Cardiac ventricle fibroblast (primary cell): ENCODE results near the gene ARHGEF10L. TPM values are rescaled to one million over a fixed set of nuclear protein-coding genes. Genes with fewer than 3 reads are reported as not detected.

Source experiments
- total RNA-seq: library from RNA; depleted of rRNA; stranded (reverse); fragments of >200 nt; gene quantifications from 2 replicates; pipeline ENCODE4 v1.2.3, GENCODE V29; 2015

ARHGEF10L gene, protein sequence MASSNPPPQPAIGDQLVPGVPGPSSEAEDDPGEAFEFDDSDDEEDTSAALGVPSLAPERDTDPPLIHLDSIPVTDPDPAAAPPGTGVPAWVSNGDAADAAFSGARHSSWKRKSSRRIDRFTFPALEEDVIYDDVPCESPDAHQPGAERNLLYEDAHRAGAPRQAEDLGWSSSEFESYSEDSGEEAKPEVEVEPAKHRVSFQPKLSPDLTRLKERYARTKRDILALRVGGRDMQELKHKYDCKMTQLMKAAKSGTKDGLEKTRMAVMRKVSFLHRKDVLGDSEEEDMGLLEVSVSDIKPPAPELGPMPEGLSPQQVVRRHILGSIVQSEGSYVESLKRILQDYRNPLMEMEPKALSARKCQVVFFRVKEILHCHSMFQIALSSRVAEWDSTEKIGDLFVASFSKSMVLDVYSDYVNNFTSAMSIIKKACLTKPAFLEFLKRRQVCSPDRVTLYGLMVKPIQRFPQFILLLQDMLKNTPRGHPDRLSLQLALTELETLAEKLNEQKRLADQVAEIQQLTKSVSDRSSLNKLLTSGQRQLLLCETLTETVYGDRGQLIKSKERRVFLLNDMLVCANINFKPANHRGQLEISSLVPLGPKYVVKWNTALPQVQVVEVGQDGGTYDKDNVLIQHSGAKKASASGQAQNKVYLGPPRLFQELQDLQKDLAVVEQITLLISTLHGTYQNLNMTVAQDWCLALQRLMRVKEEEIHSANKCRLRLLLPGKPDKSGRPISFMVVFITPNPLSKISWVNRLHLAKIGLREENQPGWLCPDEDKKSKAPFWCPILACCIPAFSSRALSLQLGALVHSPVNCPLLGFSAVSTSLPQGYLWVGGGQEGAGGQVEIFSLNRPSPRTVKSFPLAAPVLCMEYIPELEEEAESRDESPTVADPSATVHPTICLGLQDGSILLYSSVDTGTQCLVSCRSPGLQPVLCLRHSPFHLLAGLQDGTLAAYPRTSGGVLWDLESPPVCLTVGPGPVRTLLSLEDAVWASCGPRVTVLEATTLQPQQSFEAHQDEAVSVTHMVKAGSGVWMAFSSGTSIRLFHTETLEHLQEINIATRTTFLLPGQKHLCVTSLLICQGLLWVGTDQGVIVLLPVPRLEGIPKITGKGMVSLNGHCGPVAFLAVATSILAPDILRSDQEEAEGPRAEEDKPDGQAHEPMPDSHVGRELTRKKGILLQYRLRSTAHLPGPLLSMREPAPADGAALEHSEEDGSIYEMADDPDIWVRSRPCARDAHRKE (N-terminal part only)
- 12.1 and 14.0 TPM in 2 replicates for total RNA-seq

DNA sequence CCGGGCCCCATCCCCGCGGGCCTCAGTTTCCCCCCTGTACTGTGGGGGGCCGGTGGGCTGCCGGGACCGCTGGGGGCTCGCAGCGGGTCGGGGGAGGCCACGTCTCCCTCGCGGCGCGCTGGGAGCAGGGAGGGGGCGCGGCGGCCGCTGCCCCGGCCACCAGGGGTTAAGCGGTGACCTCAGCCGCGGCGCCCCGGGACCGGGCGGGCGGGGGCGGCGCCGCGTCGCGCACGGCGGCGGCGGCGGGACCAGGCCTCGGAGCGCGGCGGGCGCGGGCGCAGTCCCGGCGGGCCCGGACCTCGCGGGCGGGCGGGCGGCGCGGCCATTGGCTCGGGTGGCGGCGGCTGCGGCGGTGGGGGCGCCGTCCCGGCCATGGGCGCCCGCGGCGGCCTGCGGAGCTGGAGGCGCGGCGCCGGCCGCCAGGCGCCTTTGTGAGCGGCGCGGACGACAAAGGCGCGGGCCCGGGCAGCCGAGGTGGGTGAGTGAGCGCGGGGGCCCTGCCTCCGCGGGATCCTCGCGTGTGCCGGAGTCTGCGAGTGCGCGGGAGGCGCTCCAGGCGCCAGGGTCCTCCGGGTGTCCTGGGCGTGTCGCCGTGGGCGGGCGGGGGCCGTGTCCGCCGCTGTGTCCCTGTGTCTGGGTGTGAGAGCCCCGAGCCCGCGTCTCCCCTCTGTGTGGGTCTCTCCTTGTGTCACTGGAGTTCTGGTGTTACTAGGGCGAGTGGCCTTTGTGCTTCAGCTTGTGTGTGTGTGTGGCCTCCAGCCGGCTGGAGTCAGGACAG, at the start of gene ARHGEF10L:
TSS of gene ARHGEF10L (plus strand) at position 222 of the 778 bp plus-strand sequence. CDS start 40,898 bp downstream, outside the sequence.

Other genes starting within 250 kb of the ARHGEF10L start
- gene PADI4, start 231.5 kb upstream of the ARHGEF10L start, total RNA-seq, result not detected in 2 replicates
- not detected in 2 replicates for gene PADI6, start 167.5 kb upstream of the ARHGEF10L start, total RNA-seq
- gene RCC2, start 100.0 kb upstream of the ARHGEF10L start, total RNA-seq, result 27.2 and 30.6 TPM in 2 replicates
- gene ACTL8, start 215.6 kb downstream of the ARHGEF10L start, total RNA-seq, result not detected in 2 replicates